GM12878 (cell line): ENCODE data around the gene GBP6. TPM values are rescaled to one million over a fixed set of nuclear protein-coding genes. Genes with fewer than 3 reads are reported as not detected.

ENCODE experiments used
- ATAC-seq: fragments of 200-7000 bp; cut with Tn5 transposase; 3 replicates; pipeline ENCODE4 v1.9.1; 2020; ENCODE audit warnings: mild to moderate bottlenecking, moderate library complexity
- BruUV-seq: library from RNA; stranded (reverse); fragments of 400-500 nt; replicated peaks from 2 replicates; lab custom pipeline; 2021; lab: Mats Ljungman, UMichigan
- CTCF ChIA-PET: fragments of 300-600 bp; sonication (Branson Sonifier 250); formaldehyde crosslinking; extraction: SDS; loops from one replicate; lab custom pipeline; 2021; ENCODE audit warnings: inconsistent platforms; lab: Yijun Ruan, JAX
- POLR2A ChIA-PET: fragments of 350-600 bp; formaldehyde crosslinking; extraction: SDS; loops from one replicate; lab custom pipeline; 2021; ENCODE audit warnings: inconsistent platforms; lab: Charles Lee
- RAD21 ChIA-PET: fragments of 300-600 bp; sonication (Branson Sonifier 250); formaldehyde crosslinking; loops from one replicate; lab custom pipeline; 2023; ENCODE audit warnings: antibody characterized with exemption; ENCODE audit not compliant: unreplicated experiment; lab: Charles Lee
- SMC1A ChIA-PET: fragments of 300-600 bp; sonication (Branson Sonifier 250); formaldehyde crosslinking; loops from one replicate; lab custom pipeline; 2023; ENCODE audit not compliant: unreplicated experiment, uncharacterized antibody; lab: Charles Lee
- DNase-seq: peaks from one replicate; pipeline ENCODE4 v3.0.0-alpha.2; 2011; ENCODE audit warnings: low read depth, low spot score
- FAIRE-seq: peaks from 3 replicates; lab custom pipeline; 2011; peaks lifted over from hg19 to GRCh38; lab: Jason Lieb, UNC
- H2AFZ ChIP-seq: 2 replicates; pipeline ENCODE4 v1.6.0; 2011; ENCODE audit warnings: low read depth, low read length, control low read depth; ENCODE audit not compliant: control insufficient read depth
- H3K27ac ChIP-seq: 2 replicates; pipeline ENCODE4 v1.5.1; 2011; ENCODE audit warnings: control low read depth; ENCODE audit not compliant: control insufficient read depth, insufficient read depth
- H3K27me3 ChIP-seq, 2 experiments: replicated peaks in 1 of 2; 2 replicates each; pipeline versions ENCODE4 v1.6.0 to v1.6.1; 2011; ENCODE audit warnings: low read length in 1 of 2; ENCODE audit not compliant: control insufficient read depth in 2 of 2, insufficient read depth in 2 of 2
- H3K36me3 ChIP-seq, 2 experiments: 2 replicates each; pipeline ENCODE4 v1.5.1; 2011; ENCODE audit warnings: low read length in 1 of 2; ENCODE audit not compliant: control insufficient read depth in 2 of 2, insufficient read depth in 2 of 2
- H3K4me1 ChIP-seq: 2 replicates; pipeline ENCODE4 v1.6.1; 2011; ENCODE audit warnings: mild to moderate bottlenecking, low read length, moderate library complexity, mixed read lengths; ENCODE audit not compliant: control insufficient read depth, insufficient read depth
- H3K4me2 ChIP-seq: 2 replicates; pipeline ENCODE4 v1.6.0; 2011; ENCODE audit warnings: control low read depth; ENCODE audit not compliant: control insufficient read depth, insufficient read depth
- H3K4me3 ChIP-seq: fragments of 200-600 bp; sonication (generic); 2 replicates; pipeline ENCODE4 v1.5.1; 2016
- H3K79me2 ChIP-seq: 2 replicates; pipeline ENCODE4 v1.6.0; 2011; ENCODE audit warnings: low read length; ENCODE audit not compliant: control insufficient read depth, insufficient read depth
- H3K9ac ChIP-seq: 2 replicates; pipeline ENCODE4 v1.8.0; 2011; ENCODE audit warnings: low read length, control low read depth, mixed read lengths; ENCODE audit not compliant: control insufficient read depth, insufficient read depth
- H3K9me3 ChIP-seq: replicated peaks from 3 replicates; pipeline ENCODE4 v1.5.1; 2011; ENCODE audit warnings: mild to moderate bottlenecking, low read length; ENCODE audit not compliant: control insufficient read depth, insufficient read depth
- H4K20me1 ChIP-seq: 2 replicates; pipeline ENCODE4 v1.6.0; 2011; ENCODE audit not compliant: control insufficient read depth, insufficient read depth
- BCL11A ChIP-seq: IDR thresholded peaks from 2 replicates; pipeline ENCODE4 v1.6.1; 2011; ENCODE audit warnings: low read depth, low read length
- CBX5 ChIP-seq: sonication (generic); IDR thresholded peaks from 2 replicates; pipeline ENCODE4 v1.6.1; 2016; ENCODE audit warnings: low read depth, moderate library complexity, mild to moderate bottlenecking, inconsistent platforms
- EP300 ChIP-seq, 2 experiments: fragments of 150-350 bp in 1 of 2; IDR thresholded peaks; 2 replicates each; pipeline ENCODE4 v1.6.1; 2011 to 2012; ENCODE audit warnings: low read depth in 2 of 2, low read length in 2 of 2, borderline replicate concordance in 1 of 2, improper control_type of control experiment in 1 of 2, inconsistent platforms in 1 of 2; ENCODE audit not compliant: control insufficient read depth in 1 of 2
- IKZF1 ChIP-seq: fragments of 450-650 bp; conservative IDR thresholded peaks from 2 replicates; pipeline ENCODE4 v1.6.1; 2017; ENCODE audit warnings: antibody characterized with exemption, mild to moderate bottlenecking
- KDM1A ChIP-seq: fragments of 200-600 bp; sonication (generic); IDR thresholded peaks from 2 replicates; pipeline ENCODE4 v1.6.1; 2016; ENCODE audit warnings: borderline replicate concordance
- MYB ChIP-seq: fragments of 150-350 bp; IDR thresholded peaks from 2 replicates; pipeline ENCODE4 v1.6.1; 2014; ENCODE audit warnings: mild to moderate bottlenecking, low read depth, low read length, borderline replicate concordance
- SMARCA5 ChIP-seq: fragments of 450-650 bp; IDR thresholded peaks from 2 replicates; pipeline ENCODE4 v1.6.1; 2017; ENCODE audit warnings: mild to moderate bottlenecking
- STAT3 ChIP-seq: IDR thresholded peaks from 2 replicates; pipeline ENCODE4 v1.6.1; 2011; ENCODE audit warnings: low read depth, low read length, improper control_type of control experiment
- SUZ12 ChIP-seq: fragments of 200-600 bp; sonication (generic); IDR thresholded peaks from one replicate; pipeline ENCODE4 v1.6.1; 2018; ENCODE audit warnings: antibody characterized with exemption, mild to moderate bottlenecking; ENCODE audit not compliant: unreplicated experiment
- TCF3 ChIP-seq: IDR thresholded peaks from 2 replicates; pipeline ENCODE4 v1.6.1; 2012; ENCODE audit warnings: low read depth, mild to moderate bottlenecking, low read length, borderline replicate concordance; ENCODE audit not compliant: insufficient read depth
- WGBS: methylation state at CpG from one replicate; pipeline ENCODE4 v1.1.6; 2016; ENCODE audit warnings: low lambda C conversion rate; ENCODE audit not compliant: insufficient replicate concordance, insufficient coverage; ENCODE audit errors: missing lambda C conversion rate; 5-methylcytosine and 5-hydroxymethylcytosine counted together
- in situ Hi-C: fragments of 300-500 bp; cut with MboI; formaldehyde crosslinking; loops from 9 replicates; pipeline ENCODE4 v1.14.3; 2018; ENCODE audit warnings: mixed read lengths
- intact Hi-C: fragments of 100-400 bp; cut with micrococcal nuclease; formaldehyde crosslinking; loops from one replicate; pipeline ENCODE4 v1.14.2; 2022; ENCODE audit not compliant: unreplicated experiment
- polyA plus RNA-seq, 11 experiments: library from polyadenylated mRNA; depleted of rRNA in 4 of 11; unstranded in 6 of 11; stranded (reverse) in 5 of 11; fragments of >200 nt; fragmentation: Nextera tagmentation in 4 of 11; fragmentation: Illumina TruSeq in 1 of 11; extraction: Ambion mirVana in 4 of 11; extraction: Trizol in 1 of 11; gene quantifications; 1 replicate in 1 of 11; 2 replicates in 10 of 11; pipeline versions ENCODE4 v1.2.1 to v1.2.3, GENCODE V29; 2011 to 2016; ENCODE audit warnings: inconsistent platforms in 2 of 11, missing spikeins in 2 of 11, low read depth in 1 of 11
- total RNA-seq, 4 experiments: library from RNA; depleted of rRNA in 3 of 4; stranded (reverse); fragments of >200 nt in 3 of 4; fragmentation: Illumina TruSeq in 1 of 4; extraction: Trizol in 1 of 4; gene quantifications; 2 replicates each; pipeline versions ENCODE4 v1.2.1 to v1.2.3, GENCODE V29; 2013 to 2021
- TF ChIP-seq, protein P1 (sequence below): IDR thresholded peaks from 2 replicates; pipeline ENCODE4 v1.6.1; 2011; ENCODE audit warnings: borderline replicate concordance, low read depth, mild to moderate bottlenecking, moderate library complexity, mixed read lengths, low read length; ENCODE audit not compliant: insufficient read depth; ENCODE audit errors: extremely low read length
- TF ChIP-seq, protein P2 (sequence below): fragments of 450-650 bp; IDR thresholded peaks from 2 replicates; pipeline ENCODE4 v1.6.1; 2017; ENCODE audit warnings: antibody characterized with exemption, mild to moderate bottlenecking, moderate library complexity

Gene GBP6
- total and polyA plus RNA-seq, 10 of the 15 experiments (the other 5 are each of a cell fraction or from before 2014, with no cell fraction given) = 0.03 to 2.7 (median 0.05) TPM; not detected in 6

DNA sequence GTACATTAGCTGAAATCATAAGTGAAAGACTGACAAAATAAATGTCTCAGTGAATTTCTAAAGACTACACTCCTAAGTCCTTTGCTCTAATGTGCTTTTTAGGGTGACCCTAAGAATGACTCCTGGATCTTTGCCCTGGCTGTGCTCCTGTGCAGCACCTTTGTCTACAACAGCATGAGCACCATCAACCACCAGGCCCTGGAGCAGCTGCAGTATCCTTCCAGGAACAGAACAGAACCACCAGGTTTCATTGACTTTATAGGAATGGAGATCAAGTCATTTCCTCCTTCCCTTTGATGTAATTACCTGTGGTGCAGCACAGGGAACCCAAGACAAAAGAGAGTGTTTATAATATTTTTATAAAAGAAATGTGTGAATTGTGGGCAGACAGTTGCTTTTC lies 14.1 kb downstream of the GBP6 start (continued):
- TF ChIP-seq SUZ12 (no peak), KDM1A (no peak)
- TF ChIP-seq, protein P1, sequence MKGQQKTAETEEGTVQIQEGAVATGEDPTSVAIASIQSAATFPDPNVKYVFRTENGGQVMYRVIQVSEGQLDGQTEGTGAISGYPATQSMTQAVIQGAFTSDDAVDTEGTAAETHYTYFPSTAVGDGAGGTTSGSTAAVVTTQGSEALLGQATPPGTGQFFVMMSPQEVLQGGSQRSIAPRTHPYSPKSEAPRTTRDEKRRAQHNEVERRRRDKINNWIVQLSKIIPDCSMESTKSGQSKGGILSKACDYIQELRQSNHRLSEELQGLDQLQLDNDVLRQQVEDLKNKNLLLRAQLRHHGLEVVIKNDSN = no peak
- TF ChIP-seq, all 136 proteins: peak for 0

DNA sequence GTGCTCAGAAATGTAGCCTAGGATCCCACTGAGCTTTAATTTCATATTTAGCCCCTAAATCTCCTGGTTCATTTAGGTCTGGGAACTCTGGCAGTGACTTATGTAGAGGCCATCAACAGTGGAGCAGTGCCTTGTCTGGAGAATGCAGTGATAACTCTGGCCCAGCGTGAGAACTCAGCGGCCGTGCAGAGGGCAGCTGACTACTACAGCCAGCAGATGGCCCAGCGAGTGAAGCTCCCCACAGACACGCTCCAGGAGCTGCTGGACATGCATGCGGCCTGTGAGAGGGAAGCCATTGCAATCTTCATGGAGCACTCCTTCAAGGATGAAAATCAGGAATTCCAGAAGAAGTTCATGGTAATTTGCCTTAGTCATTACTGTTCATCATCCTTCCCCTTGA lies 17.8 kb downstream of the GBP6 start:
- WGBS = 56% methylated on average over 6 of the region's 6 CpGs
- Histone ChIP-seq H4K20me1 (no peaks in the 10 kb centered on the region), H3K9me3 (no peaks in the 10 kb centered on the region), H3K36me3 (no peaks in the 10 kb centered on the region), H3K4me1 (no peaks in the 10 kb centered on the region), H3K27ac (no peak overlapping the region), H3K27me3 (peaks cover 0 to 2% of the 10 kb centered on the region in 2 experiments; a peak in 2 of 4 replicates), H3K4me2 (no peak overlapping the region), H2AFZ (no peak overlapping the region), H3K9ac (no peak overlapping the region), H3K79me2 (no peaks in the 10 kb centered on the region), H3K4me3 (no peak overlapping the region)
- FAIRE-seq = no peak
- in situ Hi-C loops (no loop called here), intact Hi-C loops (no loop called here)
- no peak for DNase-seq
- POLR2A ChIA-PET = no interaction called here
- SMC1A ChIA-PET = no interaction called here
- ATAC-seq = no peak
- RAD21 ChIA-PET = no interaction called here
- BruUV-seq = no TSS peak
- TF ChIP-seq SUZ12 (no peak), TCF3 (no peak), CBX5 (no peak), MYB (no peak), IKZF1 (no peak), SMARCA5 (no peak), BCL11A (no peak), EP300 (IDR thresholded peaks at IDR 0.05; ENCODE audit: borderline replicate concordance in 1 of 2, control insufficient read depth in 1 of 2, low read depth in 2 of 2, low read length in 2 of 2) (no peak), STAT3 (no peak)
- TF ChIP-seq, protein P2, sequence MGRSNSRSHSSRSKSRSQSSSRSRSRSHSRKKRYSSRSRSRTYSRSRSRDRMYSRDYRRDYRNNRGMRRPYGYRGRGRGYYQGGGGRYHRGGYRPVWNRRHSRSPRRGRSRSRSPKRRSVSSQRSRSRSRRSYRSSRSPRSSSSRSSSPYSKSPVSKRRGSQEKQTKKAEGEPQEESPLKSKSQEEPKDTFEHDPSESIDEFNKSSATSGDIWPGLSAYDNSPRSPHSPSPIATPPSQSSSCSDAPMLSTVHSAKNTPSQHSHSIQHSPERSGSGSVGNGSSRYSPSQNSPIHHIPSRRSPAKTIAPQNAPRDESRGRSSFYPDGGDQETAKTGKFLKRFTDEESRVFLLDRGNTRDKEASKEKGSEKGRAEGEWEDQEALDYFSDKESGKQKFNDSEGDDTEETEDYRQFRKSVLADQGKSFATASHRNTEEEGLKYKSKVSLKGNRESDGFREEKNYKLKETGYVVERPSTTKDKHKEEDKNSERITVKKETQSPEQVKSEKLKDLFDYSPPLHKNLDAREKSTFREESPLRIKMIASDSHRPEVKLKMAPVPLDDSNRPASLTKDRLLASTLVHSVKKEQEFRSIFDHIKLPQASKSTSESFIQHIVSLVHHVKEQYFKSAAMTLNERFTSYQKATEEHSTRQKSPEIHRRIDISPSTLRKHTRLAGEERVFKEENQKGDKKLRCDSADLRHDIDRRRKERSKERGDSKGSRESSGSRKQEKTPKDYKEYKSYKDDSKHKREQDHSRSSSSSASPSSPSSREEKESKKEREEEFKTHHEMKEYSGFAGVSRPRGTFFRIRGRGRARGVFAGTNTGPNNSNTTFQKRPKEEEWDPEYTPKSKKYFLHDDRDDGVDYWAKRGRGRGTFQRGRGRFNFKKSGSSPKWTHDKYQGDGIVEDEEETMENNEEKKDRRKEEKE = no peak
- CTCF ChIA-PET = no interaction called here
